Fibroblast of the aortic adventitia (primary cell): ENCODE measurements around the gene DUSP6. TPM values are rescaled to one million over a fixed set of nuclear protein-coding genes. Genes with fewer than 3 reads are reported as not detected.

ENCODE experiments used
- DNase-seq: peaks from one replicate; pipeline ENCODE4 v3.0.0-alpha.2; 2010; ENCODE audit warnings: low read depth
- H3K4me3 ChIP-seq: 2 replicates; pipeline ENCODE4 v1.5.1; 2011; ENCODE audit warnings: low read depth, mild to moderate bottlenecking, control low read depth, low read length, moderate library complexity
- CTCF ChIP-seq: IDR thresholded peaks from 2 replicates; pipeline ENCODE4 v1.5.1; 2011; ENCODE audit warnings: mild to moderate bottlenecking, low read length, control low read depth, inconsistent platforms; ENCODE audit not compliant: insufficient read depth
- total RNA-seq: library from RNA; depleted of rRNA; stranded (reverse); fragments of >200 nt; gene quantifications from 2 replicates; pipeline ENCODE4 v1.2.3, GENCODE V29; 2012; ENCODE audit warnings: low replicate concordance

Gene DUSP6
- total RNA-seq, 1 donor, result 33.9 TPM

GRCh38 chr12:89383235-89384049, 31.1 kb upstream of the DUSP6 start:
- DNase-seq, result peak; percentile 55
- H3K4me3 ChIP-seq, result no peak overlapping the region
- no peak for TF ChIP-seq CTCF

- H3K4me3 ChIP-seq, result no peak overlapping the region
These were observed 30.0 kb upstream of the DUSP6 start for GRCh38 chr12:89382328-89382727.

DNA sequence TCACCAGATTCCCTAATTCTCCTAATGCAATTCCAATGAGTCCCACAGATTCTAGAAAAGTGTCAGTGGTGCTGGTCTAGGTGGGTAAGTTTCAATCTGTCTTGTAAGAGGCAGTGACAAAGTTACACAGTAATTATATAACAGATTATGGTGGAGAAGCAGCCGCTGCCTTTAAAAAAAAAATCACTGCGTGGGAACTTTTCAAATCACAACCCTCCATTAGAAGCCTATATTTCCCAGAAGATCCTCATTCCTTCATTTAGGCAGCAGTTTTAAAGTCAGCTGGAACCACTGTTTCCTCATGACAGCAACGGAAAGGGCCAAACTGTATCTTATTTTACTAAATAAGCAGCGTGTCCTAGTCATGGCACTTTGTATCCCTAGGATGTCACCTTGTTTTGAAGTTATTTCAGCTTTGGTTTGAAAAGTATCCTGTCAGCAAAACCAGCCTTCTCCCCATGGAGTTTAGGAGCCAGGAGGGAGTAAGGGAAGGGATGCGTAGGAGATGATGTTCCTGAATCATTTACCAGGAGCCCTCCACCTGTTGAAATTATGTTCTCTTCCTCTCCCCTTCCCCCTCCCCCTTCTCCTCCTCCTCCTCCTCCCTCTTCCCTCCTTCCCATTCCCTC, 27.7 kb upstream of the DUSP6 start:
- no peak overlapping the region for H3K4me3 ChIP-seq
- TF ChIP-seq CTCF, result no peak
- no peak for DNase-seq

More at GRCh38 chr12:89382328-89382727, 30.0 kb upstream of the DUSP6 start:
- DNase-seq, result no peak
- no peak for TF ChIP-seq CTCF

DNA sequence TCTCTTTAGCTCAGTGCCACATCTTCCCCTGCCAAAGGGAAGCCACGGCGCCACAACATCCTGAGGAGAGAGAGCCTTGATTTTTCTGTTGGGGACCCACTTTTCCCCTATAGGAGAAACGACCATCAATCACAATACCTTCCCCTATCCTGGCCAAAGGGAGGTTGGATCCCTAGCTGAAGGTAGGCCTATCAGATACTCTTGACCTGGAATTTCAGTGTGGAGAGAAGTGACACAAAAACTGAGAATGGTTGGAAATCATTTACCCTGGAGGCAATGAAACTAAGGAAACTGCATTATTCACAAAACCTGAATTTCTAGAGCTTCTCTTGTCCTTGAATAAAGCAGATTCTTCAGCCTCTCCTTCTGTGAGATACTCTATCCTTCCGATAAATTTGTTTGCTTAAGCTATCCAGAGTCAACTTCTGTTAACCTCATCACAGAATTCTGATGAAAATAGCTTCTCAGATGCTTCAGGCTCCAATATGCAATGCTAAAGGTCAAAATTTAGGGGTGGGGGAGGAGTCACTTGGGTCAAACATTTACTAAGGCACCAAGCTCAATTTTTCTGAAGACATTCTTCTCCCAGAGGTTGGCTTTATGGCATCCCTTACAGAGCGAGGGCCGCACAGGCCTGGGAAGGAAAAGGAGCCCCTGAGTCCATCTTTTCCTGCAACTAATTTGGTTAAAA, 27.0 kb upstream of the DUSP6 start:
- no peak overlapping the region for H3K4me3 ChIP-seq
- no peak for DNase-seq
- TF ChIP-seq CTCF, result no peak

DNA sequence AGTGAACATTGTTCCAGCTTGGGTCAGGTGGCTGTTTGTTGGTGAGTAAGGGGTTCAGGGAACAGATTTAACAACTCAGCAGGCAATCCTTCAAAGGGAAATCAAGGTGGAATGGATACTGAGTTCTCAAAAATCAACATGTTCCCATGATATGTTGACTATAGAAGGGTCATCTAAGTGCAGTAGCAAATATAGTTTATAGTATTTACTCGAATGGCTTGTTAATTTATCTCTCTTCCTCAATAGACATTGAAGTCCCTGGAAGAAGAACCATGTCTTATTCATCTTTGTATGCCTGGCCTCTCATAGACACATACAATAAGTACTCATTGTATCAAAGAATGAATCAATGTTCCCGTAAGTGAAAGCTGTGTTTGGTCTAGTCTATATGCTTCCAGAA, 24.5 kb upstream of the DUSP6 start:
- no peak overlapping the region for H3K4me3 ChIP-seq
- DNase-seq, result no peak
- no peak for TF ChIP-seq CTCF

- TF ChIP-seq CTCF, result no peak
- no peak overlapping the region for H3K4me3 ChIP-seq
- no peak for DNase-seq
These were observed 23.9 kb upstream of the DUSP6 start for GRCh38 chr12:89376202-89376529.
